ENCODE results near the gene SORCS1. TPM values are rescaled to one million over a fixed set of nuclear protein-coding genes. Genes with fewer than 3 reads are reported as not detected.

Gene SORCS1
- total RNA-seq, 4 donors from 2014 or later: 0.26 to 9.4 (median 3.8) TPM

- Histone ChIP-seq H3K4me3 (no peak overlapping the region), H3K27ac (no peak overlapping the region), H3K27me3 (no peaks in the 10 kb centered on the region), H3K9me3 (no peaks in the 10 kb centered on the region), H3K36me3 (no peaks in the 10 kb centered on the region), H3K4me1 (no peaks in the 10 kb centered on the region)
- intact Hi-C loops (cut with DNase I; ENCODE audit: low total_unique reads): no loop called here
- no peak for DNase-seq
- TF ChIP-seq POLR2A (IDR thresholded peaks at IDR 0.05): no peak
- TF ChIP-seq, protein P1, sequence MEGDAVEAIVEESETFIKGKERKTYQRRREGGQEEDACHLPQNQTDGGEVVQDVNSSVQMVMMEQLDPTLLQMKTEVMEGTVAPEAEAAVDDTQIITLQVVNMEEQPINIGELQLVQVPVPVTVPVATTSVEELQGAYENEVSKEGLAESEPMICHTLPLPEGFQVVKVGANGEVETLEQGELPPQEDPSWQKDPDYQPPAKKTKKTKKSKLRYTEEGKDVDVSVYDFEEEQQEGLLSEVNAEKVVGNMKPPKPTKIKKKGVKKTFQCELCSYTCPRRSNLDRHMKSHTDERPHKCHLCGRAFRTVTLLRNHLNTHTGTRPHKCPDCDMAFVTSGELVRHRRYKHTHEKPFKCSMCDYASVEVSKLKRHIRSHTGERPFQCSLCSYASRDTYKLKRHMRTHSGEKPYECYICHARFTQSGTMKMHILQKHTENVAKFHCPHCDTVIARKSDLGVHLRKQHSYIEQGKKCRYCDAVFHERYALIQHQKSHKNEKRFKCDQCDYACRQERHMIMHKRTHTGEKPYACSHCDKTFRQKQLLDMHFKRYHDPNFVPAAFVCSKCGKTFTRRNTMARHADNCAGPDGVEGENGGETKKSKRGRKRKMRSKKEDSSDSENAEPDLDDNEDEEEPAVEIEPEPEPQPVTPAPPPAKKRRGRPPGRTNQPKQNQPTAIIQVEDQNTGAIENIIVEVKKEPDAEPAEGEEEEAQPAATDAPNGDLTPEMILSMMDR (IDR thresholded peaks at IDR 0.05): no peak
These were observed 629.1 kb downstream of the SORCS1 start for GRCh38 chr10:106535304-106535953.

DNA sequence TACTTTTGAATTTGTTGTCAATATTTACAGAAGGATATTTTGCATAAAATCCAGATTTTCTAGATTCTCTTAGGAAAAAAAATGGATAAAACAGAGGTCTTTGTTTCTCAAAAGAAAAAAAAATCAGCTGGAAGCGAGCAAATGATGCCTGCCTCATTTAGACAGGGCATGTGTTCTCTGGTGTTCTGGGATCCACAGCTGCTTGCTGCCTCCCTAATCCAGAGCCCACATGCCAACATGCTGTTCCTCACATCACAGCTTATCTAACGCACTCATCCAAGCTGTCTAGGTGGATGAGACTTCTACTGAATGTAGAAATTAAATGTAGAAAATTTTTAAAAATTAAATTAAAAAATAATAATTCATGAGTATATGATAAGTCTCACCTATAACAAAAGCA is 630.1 kb downstream of the SORCS1 start:
- intact Hi-C loops (cut with DNase I; ENCODE audit: low total_unique reads): no loop called here
- Histone ChIP-seq H3K27me3 (no peaks in the 10 kb centered on the region), H3K4me1 (no peaks in the 10 kb centered on the region), H3K9me3 (no peaks in the 10 kb centered on the region), H3K27ac (no peak overlapping the region), H3K36me3 (no peaks in the 10 kb centered on the region), H3K4me3 (no peak overlapping the region)
- DNase-seq: no peak
- TF ChIP-seq POLR2A (IDR thresholded peaks at IDR 0.05): no peak
- TF ChIP-seq, protein P1 (IDR thresholded peaks at IDR 0.05): no peak

DNA sequence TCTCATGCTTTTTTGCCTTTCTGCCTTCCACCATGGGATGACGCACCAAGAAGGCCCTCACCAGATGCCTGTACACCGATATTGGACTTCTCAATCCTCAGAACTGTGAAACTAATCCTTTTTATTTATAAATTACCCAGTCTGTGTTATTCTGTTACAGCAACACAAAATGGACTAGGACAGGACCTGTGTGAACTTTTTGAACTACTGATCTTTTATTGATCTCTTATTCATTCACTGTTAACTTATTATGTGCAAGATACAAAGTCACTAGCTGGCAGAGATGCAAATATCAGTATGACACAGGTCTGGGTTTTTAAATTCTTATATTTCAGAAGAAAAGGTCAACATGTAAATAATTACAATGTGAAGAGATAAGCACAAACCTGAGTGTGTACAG is 635.8 kb downstream of the SORCS1 start:
- no peaks in the 10 kb centered on the region for H3K4me1 ChIP-seq
- DNase-seq: no peak
- H3K36me3 ChIP-seq: no peaks in the 10 kb centered on the region
- H3K4me3 ChIP-seq: no peak overlapping the region
- no peak overlapping the region for H3K27ac ChIP-seq
- no peaks in the 10 kb centered on the region for H3K9me3 ChIP-seq
- intact Hi-C loops (cut with DNase I; ENCODE audit: low total_unique reads): no loop called here
- H3K27me3 ChIP-seq: no peaks in the 10 kb centered on the region
- TF ChIP-seq POLR2A (IDR thresholded peaks at IDR 0.05): no peak
- TF ChIP-seq, protein P1 (IDR thresholded peaks at IDR 0.05): no peak

DNA sequence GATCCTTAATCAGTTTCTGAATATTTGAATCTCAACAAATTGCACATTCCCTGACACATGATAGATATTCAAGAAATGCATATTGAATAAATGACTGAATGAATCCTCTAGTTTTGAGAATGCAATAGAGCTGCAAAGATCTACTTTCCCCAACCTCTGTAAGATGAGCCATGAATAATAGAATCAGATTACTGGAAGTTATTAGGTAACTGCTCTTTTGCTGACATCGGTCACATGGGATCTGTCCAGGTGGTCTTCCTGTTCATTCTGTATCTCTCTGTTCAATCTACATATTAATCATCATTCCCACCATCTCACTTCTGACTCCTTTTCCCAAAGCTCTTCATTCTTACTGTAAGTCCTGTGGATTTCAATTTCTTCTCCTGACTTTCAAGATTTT is 638.7 kb downstream of the SORCS1 start:
- no peaks in the 10 kb centered on the region for H3K36me3 ChIP-seq
- TF ChIP-seq POLR2A (IDR thresholded peaks at IDR 0.05): no peak
- TF ChIP-seq, protein P1 (IDR thresholded peaks at IDR 0.05): no peak
- DNase-seq: no peak
- no peaks in the 10 kb centered on the region for H3K4me1 ChIP-seq
- no peak overlapping the region for H3K27ac ChIP-seq
- no peaks in the 10 kb centered on the region for H3K27me3 ChIP-seq
- no peak overlapping the region for H3K4me3 ChIP-seq
- intact Hi-C loops (cut with DNase I; ENCODE audit: low total_unique reads): no loop called here
- no peaks in the 10 kb centered on the region for H3K9me3 ChIP-seq

Small RNA genes lying within 50 kb of the gene (small RNA-seq; reads per million reads assigned to genes)
- gene RNA5SP325: 1.6 reads per million, percentile 69 among the genes with 10 or more reads in this experiment
